OCI-M1 (cell line): ENCODE results near the gene GABRB2.

Experiments used
- DNase-seq: peaks from one replicate; lab custom pipeline; 2025; lab: John Stamatoyannopoulos, UW

GABRB2 gene

GRCh38 chr5:161387121-161387520 is 159.4 kb downstream of the GABRB2 start:
- no peak for DNase-seq

- DNase-seq, result no peak
These were observed 161.5 kb downstream of the GABRB2 start for GRCh38 chr5:161385027-161385426.

GRCh38 chr5:161382685-161383084 is 163.8 kb downstream of the GABRB2 start:
- no peak for DNase-seq

GRCh38 chr5:161380486-161380885 is 166.0 kb downstream of the GABRB2 start:
- no peak for DNase-seq

GRCh38 chr5:161378701-161379100 is 167.8 kb downstream of the GABRB2 start:
- no peak for DNase-seq

GRCh38 chr5:161376034-161376433 is 170.5 kb downstream of the GABRB2 start:
- peak; percentile 35 for DNase-seq

GRCh38 chr5:161373345-161373707 is 173.2 kb downstream of the GABRB2 start:
- peak; percentile 28 for DNase-seq

- no peak for DNase-seq
These were observed 173.7 kb downstream of the GABRB2 start for GRCh38 chr5:161372682-161373344.

- no peak for DNase-seq
These were observed 177.5 kb downstream of the GABRB2 start for GRCh38 chr5:161369022-161369421.

GRCh38 chr5:161358446-161358845 is 188.1 kb downstream of the GABRB2 start:
- DNase-seq, result no peak

- DNase-seq, result no peak
These were observed 202.3 kb downstream of the GABRB2 start for GRCh38 chr5:161344234-161344633.

GRCh38 chr5:161342886-161343285 is 203.6 kb downstream of the GABRB2 start:
- DNase-seq, result peak; percentile 34

GRCh38 chr5:161340012-161340411 is 206.5 kb downstream of the GABRB2 start:
- no peak for DNase-seq

GRCh38 chr5:161333194-161333880 is 213.2 kb downstream of the GABRB2 start:
- no peak for DNase-seq

- DNase-seq, result no peak
These were observed 214.2 kb downstream of the GABRB2 start for GRCh38 chr5:161332343-161332742.

- no peak for DNase-seq
These were observed 232.5 kb downstream of the GABRB2 start for GRCh38 chr5:161314033-161314432.

- peak; percentile 8 for DNase-seq
These were observed 233.6 kb downstream of the GABRB2 start for GRCh38 chr5:161312882-161313281.

GRCh38 chr5:161311965-161312364 is 234.6 kb downstream of the GABRB2 start:
- no peak for DNase-seq

GRCh38 chr5:161311146-161311708 is 235.3 kb downstream of the GABRB2 start:
- DNase-seq, result no peak

- DNase-seq, result no peak
These were observed 240.1 kb downstream of the GABRB2 start for GRCh38 chr5:161306351-161306995.

- DNase-seq, result no peak
These were observed 240.9 kb downstream of the GABRB2 start for GRCh38 chr5:161305601-161306000.

GRCh38 chr5:161302559-161302958 is 244.0 kb downstream of the GABRB2 start:
- DNase-seq, result no peak

- DNase-seq, result no peak
These were observed 244.9 kb downstream of the GABRB2 start for GRCh38 chr5:161301586-161301985.
